ENCODE measurements around the gene SMPDL3A.
"Not testable (repeated sequence)": the region's sequence is repeated elsewhere in the genome, so short reads cannot be mapped to it uniquely, and the experiment has no call there.

SMPDL3A gene

DNA sequence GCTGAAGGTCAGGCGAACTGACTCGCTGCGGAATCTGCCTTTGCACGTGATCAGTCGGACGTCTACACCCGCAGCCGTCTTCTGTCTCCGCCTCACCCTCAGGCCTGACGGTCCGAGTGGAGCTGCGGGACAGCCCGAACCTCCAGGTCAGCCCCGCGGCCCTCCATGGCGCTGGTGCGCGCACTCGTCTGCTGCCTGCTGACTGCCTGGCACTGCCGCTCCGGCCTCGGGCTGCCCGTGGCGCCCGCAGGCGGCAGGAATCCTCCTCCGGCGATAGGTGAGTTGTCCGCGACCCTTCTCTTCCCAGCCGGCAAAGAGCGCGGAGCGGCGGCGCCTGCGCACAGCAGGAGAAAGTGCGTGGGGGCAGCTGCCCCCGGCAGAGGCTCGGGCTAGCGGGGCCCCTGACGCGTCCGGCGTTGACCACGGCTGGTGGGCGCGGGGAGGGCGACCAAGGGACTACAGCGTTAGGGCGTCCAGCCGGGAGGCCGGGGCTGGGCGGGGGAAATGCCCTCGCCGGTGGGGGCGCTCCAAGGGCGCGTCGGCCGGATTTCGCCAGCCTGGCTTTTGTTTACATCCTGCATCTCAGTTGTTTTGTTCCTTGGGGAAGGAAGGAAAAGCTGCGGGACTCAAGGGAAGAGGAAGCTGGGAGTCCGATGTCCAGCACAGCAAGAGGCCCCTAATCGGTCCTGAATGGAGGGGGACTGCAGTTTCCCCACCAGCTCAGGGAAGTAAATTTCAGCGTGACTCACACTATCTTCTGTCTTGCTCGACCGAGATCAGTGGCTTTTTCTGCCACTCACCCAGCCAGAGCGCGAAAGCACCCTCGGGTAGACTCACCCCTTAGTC, at the start of gene SMPDL3A:
Gene SMPDL3A (plus strand): TSS at position 77 of the 846 bp plus-strand sequence. CDS start 89 bp downstream, at position 166.
- DNase-seq (ENCODE audit: low spot score): peak; percentile 76

GRCh38 chr6:122740091-122740490, 49.0 kb upstream of the SMPDL3A start:
- DNase-seq (ENCODE audit: low spot score): no peak

DNA sequence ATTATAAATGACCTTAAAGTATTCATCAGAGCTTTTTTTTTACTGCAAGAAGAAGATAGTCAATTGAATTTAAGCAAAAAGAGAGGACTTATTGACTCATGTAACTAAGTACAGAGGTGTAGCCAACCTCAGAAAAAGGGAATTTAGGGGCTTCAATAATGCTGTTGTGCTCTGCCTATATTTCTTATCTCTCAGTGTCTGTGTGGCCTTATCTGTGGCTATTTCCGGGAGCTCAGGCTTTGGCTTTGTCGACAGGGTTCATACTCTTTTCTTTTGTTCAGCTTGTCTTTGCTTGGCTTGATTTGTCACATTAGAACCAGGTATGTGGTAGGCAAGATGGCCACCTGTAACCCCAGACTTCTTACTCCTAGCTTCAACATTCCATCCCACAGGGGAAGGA, 48.1 kb upstream of the SMPDL3A start:
- DNase-seq (ENCODE audit: low spot score): no peak

GRCh38 chr6:122744247-122744646, 44.8 kb upstream of the SMPDL3A start:
- peak; percentile 51 for DNase-seq (ENCODE audit: low spot score)

DNA sequence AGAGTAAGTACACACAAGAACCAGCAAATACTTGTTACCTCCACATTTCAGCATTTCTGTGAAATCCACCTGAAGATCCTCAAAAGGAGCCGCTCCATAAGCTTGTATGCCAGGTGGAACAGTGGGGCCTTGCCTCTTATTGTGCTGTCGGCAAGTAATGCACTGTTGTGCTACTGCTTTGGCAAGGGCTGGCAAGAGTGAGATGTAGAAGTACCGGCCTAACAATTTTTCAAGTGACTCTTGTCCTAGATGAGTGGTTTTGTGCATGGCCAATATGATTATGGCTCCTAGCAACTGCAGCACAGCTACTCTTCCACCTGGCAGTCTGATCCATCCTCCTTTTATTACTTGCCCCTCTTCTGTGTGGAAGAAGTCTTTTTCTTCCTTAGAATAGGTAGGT, 44.2 kb upstream of the SMPDL3A start:
- not testable (repeated sequence) for DNase-seq (ENCODE audit: low spot score)

DNA sequence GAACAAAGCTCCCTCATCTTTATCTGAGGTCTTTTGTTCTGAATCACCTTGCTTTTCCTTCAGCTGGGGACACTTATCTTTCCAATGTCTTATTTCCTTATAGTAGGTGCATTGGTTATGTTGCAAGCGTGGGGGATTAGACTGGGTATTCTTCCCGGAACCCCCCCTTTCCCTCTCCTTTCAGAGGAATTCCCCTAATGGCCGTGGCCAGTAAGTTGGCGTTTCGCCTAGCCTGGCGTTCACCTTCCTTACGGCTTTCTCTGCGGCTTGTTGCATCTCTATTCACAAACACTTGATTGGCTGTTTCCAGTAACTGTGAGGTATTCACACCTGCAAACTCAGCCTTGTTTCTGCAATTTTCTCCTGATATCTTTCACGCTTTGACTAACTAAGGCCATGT, 42.4 kb upstream of the SMPDL3A start:
- no peak for DNase-seq (ENCODE audit: low spot score)

- DNase-seq (ENCODE audit: low spot score): no peak
Observed at GRCh38 chr6:122747573-122747972, 41.5 kb upstream of the SMPDL3A start.

DNA sequence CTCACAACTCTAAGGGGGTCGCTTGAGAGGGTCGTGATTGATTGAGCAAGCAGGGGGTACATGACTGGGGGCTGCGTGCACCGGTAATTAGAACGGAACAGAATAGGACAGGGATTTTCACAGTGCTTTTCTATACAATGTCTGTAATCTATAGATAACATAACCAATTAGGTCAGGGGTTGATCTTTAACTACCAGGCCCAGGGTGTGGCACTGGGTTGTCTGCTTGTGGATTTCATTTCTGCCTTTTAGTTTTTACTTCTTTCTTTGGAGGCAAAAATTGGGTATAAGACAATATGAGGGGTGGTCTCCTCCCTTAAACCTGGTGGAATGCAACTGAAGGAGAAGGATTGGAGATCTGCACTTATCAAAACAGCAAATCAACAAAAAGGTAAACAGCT, 40.1 kb upstream of the SMPDL3A start:
- not testable (repeated sequence) for DNase-seq (ENCODE audit: low spot score)

DNA sequence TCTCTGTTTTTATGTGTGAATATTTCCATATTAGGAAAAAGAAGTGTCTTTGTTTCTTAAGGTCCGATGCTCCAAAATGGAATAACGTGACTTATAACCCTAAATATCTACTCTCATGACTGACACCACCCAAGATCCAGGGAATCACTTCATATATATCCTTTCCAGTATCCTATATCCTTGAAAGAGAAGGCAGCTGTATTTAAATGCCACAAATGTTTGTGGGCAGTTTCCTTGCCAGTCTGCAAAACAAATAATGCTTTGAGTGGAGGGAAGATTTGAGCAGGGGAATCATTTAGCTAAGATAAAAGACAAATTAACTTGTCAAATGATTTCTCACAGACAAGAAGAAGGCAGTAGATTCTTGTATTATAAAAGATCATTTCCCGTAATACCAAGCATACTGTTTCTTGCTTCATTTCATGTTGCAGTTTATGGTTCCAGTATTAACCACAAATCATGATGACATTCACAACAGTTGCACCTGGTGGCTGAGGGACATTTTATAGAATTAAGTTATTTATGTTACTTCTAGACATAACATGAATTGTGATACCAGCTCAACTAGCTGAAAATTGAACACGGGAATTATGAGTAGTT, 39.5 kb upstream of the SMPDL3A start:
- DNase-seq (ENCODE audit: low spot score): no peak

DNA sequence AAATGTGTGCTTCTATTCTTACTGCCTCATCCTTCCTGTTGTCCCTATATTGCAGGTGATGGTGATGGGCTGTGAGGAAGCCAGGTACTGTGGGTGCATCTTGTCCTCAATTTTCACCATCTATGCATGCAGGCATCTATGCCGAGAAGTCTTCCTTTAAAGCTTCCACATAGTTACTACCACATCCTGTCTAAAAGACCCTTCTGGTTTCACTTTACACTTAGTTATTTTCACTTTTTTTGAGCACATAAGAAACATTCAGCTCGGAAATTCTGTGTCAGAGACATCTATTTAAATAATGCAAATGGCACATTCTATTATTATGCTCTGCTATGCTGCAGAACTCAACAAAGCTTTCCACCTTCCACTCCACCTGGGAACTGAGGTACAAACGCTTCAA, 37.7 kb upstream of the SMPDL3A start:
- DNase-seq (ENCODE audit: low spot score): no peak

DNA sequence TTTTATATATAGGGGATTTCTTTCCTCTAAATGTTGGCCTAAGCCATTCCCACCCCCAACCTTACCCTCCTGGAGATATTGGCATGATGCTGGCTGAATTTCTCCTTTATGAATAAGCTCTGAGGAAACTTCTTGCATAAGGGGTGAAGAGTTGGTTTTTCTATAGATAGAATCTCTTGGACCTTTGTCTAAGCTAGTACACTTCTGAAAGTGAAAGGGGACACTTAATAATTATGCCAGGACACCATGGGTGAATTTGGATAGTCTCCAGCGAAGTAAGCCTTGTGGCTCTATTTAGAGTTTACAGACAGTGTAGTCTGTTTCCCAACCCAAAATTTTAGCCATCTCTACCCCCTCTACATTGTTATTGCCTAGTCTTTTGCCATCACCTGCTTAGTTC, 36.6 kb upstream of the SMPDL3A start:
- no peak for DNase-seq (ENCODE audit: low spot score)

DNA sequence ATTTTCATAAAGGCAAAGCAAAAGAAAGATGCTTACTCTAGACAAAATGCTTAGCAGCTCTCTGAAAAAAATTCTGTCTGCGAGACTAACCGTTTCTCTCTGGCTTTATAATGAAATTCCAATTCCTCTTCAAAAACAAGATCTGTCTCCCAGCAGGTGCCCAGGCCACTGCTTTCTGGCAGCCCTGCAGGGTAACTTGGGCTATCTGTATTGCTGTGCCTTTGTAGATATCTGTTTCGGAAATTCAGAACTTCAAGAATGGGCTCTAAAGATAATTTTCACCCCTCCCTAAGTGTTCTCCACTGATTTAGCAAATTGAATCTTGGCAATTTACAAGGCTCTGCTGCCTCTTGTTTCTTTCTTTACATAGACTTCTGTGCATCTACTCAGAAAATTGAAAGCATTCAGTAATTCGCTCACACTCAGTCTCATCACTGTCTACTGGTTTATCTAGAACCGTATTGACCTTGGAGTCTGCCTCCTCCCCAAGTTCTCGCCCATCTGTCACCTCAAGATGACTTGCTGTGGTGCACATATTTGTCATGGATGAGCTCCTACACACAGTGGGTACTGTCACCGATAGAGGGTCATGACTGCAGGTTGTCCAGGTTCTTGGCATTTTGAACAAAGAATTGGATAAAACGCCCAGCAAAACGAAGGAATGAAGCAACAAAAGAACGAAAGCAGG, 35.9 kb upstream of the SMPDL3A start:
- peak; percentile 34 for DNase-seq (ENCODE audit: low spot score)

- DNase-seq (ENCODE audit: low spot score): peak; percentile 63
Observed at GRCh38 chr6:122753688-122754056, 35.4 kb upstream of the SMPDL3A start.

- peak; percentile 55 for DNase-seq (ENCODE audit: low spot score)
Observed at GRCh38 chr6:122754191-122754731, 34.8 kb upstream of the SMPDL3A start.

DNA sequence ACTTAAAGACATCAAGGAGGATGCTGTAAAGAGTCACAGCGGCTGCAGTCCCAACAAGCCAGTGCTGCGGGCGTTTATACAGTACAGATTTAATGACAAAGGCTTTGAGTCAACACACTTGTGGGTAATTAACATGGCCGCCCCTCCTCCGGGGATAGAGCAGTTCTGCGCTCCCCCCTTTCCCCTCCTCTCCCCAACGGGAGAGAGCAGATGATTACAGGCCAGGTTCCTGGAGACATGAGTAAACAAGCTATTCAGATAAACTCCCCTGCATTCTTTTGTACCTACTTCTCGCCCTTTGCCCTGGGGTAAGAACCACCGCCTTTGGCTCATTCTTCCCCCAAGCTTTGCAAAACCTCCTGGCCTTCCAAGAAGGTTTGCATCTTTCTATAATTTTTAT, 33.2 kb upstream of the SMPDL3A start:
- no peak for DNase-seq (ENCODE audit: low spot score)

DNA sequence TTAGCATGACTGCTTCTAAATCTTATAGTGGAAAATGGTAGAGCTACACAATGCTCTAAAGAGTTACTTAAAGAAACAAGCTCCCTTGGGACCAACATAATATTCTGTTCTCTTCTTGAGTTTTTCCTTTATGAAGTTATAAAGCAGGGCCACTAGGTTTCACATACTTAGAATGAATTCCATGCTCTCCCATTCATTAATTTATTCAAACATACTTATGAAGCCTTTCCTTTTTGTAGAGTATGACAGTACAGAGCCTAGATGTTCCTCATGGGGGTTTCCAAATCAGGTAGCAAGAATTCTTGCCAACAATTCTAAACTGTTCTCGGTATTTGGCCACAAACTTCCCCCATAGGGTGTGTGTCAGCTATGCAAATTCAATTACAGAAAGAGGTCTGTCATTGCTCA, 30.1 kb upstream of the SMPDL3A start:
- DNase-seq (ENCODE audit: low spot score): no peak

DNA sequence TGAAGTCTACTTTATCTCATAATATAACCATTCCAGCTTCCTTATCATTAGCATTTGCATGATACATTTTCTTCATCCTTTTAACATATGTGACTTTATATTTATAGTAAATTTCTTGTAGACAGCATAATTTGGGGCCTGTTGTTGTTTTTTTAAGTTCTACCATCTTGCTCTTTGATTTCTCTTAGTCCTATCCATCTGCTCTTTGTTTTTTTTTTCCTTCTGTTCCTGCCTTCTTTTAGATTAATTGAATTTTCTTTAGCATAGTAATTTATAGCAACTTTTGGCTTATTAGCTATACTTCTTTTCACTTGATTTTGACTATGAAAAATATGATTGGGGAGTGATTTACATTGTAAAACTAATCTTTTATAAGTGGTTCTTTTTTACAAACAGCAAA, 28.7 kb upstream of the SMPDL3A start:
- DNase-seq (ENCODE audit: low spot score): no peak

DNA sequence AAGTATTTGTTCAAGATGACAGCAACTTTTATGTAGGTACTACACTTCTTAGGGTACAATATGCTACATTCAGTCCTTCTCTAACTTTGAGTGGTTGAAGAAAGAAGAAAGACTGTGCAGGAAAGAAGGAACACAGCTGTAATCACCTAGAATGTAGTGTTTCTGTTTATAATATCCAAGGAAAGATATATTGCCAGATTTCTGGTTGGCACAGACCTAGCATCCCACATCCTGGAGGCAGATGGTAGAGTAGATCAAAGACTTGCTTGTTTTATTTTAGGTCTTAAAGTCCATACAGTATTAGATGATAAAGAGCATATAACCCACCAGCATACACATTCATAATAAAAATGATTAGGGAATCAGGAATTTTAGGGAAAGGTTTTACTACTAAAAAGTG, 22.8 kb upstream of the SMPDL3A start:
- DNase-seq (ENCODE audit: low spot score): no peak

DNA sequence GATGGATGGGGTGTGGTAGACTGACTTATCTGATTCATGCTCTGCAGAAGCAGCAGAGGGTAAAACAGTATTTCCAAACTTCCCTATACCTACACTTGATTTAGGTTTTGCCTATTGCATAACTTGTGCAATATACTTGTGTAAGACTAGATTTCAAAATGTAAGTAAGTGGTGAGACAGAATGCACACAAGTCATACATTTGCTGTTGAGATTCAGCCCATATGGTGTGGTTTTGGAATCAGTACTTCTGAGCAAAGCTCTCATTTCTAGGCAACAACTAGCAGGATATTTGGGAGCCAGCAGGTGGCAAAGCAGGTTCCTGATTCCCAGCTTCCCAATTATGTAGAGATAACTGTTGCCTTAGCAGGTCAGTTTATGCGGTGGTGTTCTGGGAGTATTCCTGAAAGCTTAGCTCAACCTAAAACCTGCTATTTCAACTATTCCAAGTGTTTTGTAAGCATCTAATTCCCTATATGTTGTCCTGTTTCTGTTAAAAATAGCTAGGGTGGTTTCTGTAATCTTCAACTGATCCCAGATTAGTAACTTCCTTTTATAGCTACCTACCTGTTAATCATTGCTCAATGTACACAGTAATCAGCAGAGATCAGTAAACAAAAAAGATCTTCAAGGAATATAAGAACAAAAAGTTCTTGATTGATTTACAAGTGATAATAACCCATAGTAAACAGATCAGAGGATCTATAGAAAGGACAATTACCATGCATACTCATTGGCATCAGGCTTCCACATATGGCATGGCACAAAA, 18.0 kb upstream of the SMPDL3A start:
- DNase-seq (ENCODE audit: low spot score): no peak

DNA sequence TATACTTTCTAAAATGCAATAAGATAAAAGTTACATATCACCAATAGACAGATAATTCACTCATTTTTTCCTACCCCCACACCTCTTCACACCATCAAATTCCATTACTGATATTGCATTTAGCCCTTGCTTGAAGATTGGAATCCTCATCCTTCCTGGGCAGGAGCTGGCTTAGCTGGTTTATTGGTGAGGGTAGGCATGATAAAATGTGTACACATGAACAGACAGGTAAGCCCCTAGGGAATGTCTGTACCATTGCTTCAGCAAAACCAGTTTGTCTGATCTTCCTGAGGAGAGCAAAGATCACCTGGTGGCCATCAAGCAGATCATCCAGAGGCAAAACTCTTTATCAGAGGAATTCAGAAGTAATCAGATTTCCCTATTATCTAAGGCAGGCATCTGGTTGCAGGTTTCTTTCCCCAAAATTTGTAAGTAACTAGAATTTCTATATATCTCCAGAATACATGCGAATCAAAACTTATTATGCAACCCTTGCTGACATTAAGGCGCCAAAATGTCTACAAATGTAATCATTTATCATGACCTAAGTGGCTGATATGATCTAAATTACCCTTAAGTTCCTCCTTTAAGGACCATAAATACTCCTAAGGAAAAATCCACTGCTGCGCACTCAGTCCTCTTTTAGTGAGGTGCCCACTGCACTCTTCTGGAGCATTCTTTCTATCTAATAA, 16.2 kb upstream of the SMPDL3A start:
- no peak for DNase-seq (ENCODE audit: low spot score)

DNA sequence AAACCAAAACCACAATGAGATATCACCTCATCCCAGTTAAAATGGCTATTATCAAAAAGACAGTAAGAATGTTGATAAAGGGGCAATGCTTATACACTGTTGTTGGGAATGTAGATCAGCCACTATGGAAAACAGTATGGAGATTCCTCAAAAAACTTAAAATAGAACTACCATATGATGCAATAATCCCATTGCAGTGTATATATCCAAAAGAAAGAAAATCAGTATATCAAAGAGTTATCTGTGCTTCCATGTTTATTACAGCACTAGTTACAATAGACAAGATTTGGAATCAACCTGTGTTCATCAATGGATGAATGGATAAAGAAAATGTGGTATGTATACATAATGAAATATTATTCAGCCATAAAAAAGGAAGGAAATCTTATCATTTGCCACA, 13.1 kb upstream of the SMPDL3A start:
- no peak for DNase-seq (ENCODE audit: low spot score)
